HepG2 (cell line): ENCODE data around the gene PDP2. TPM values are rescaled to one million over a fixed set of nuclear protein-coding genes. Genes with fewer than 3 reads are reported as not detected.

Experiments
- ATF2 ChIP-seq: sonication (generic); formaldehyde crosslinking; IDR thresholded peaks from 2 replicates; pipeline ENCODE4 v1.4.0; 2020; ENCODE audit warnings: missing genetic modification reagents
- ATRX ChIP-seq: sonication (generic); formaldehyde crosslinking; IDR thresholded peaks from 2 replicates; pipeline ENCODE4 v1.4.0; 2020; ENCODE audit warnings: missing genetic modification reagents, borderline replicate concordance
- HHEX ChIP-seq: IDR thresholded peaks from 2 replicates; pipeline ENCODE4 v1.6.1; 2016; ENCODE audit warnings: control low read depth
- KLF15 ChIP-seq: sonication (generic); formaldehyde crosslinking; IDR thresholded peaks from 2 replicates; pipeline ENCODE4 v1.8.1; 2023; ENCODE audit warnings: borderline replicate concordance, mild to moderate bottlenecking, inconsistent platforms, missing genetic modification reagents, mixed read lengths
- KLF9 ChIP-seq: IDR thresholded peaks from 2 replicates; pipeline ENCODE4 v1.6.1; 2016; ENCODE audit warnings: low read depth
- KMT2A ChIP-seq: sonication (generic); formaldehyde crosslinking; IDR thresholded peaks from 2 replicates; pipeline ENCODE4 v1.4.0; 2020; ENCODE audit warnings: missing genetic modification reagents
- MBD4 ChIP-seq: IDR thresholded peaks from 2 replicates; pipeline ENCODE4 v1.6.1; 2012; ENCODE audit warnings: low read length, inconsistent platforms, borderline replicate concordance
- PHF21A ChIP-seq: sonication (generic); formaldehyde crosslinking; IDR thresholded peaks from 2 replicates; pipeline ENCODE4 v1.5.0; 2020; ENCODE audit warnings: mild to moderate bottlenecking, missing genetic modification reagents
- PHF8 ChIP-seq: sonication (generic); formaldehyde crosslinking; IDR thresholded peaks from 2 replicates; pipeline ENCODE4 v1.5.0; 2020; ENCODE audit warnings: missing genetic modification reagents
- RBFOX2 ChIP-seq: fragments of 200-400 bp; formaldehyde crosslinking; IDR thresholded peaks from 2 replicates; pipeline ENCODE4 v1.6.1; 2017; ENCODE audit warnings: low read depth, mild to moderate bottlenecking, low read length
- RXRB ChIP-seq: IDR thresholded peaks from 2 replicates; pipeline ENCODE4 v1.6.1; 2016; ENCODE audit warnings: borderline replicate concordance, missing genetic modification reagents, missing compliant biosample characterization
- SMAD9 ChIP-seq: sonication (generic); formaldehyde crosslinking; IDR thresholded peaks from 2 replicates; pipeline ENCODE4 v1.5.1; 2020; ENCODE audit warnings: mild to moderate bottlenecking, missing genetic modification reagents
- SNAPC4 ChIP-seq: sonication (generic); formaldehyde crosslinking; IDR thresholded peaks from 2 replicates; pipeline ENCODE4 v1.4.0; 2020; ENCODE audit warnings: mild to moderate bottlenecking, missing genetic modification reagents
- SOX6 ChIP-seq, 2 experiments: fragments of 450-650 bp in 1 of 2; sonication (generic) in 1 of 2; formaldehyde crosslinking in 1 of 2; IDR thresholded peaks; 2 replicates each; pipeline versions ENCODE4 v1.4.0 to v1.6.1; 2017 to 2020; ENCODE audit warnings: antibody characterized with exemption in 1 of 2, mild to moderate bottlenecking in 1 of 2, missing genetic modification reagents in 1 of 2
- SRSF1 ChIP-seq: fragments of 200-400 bp; formaldehyde crosslinking; optimal IDR thresholded peaks from 2 replicates; pipeline ENCODE3; 2017; ENCODE audit warnings: mild to moderate bottlenecking, low read depth, low read length, moderate library complexity
- STAT6 ChIP-seq: sonication (generic); formaldehyde crosslinking; IDR thresholded peaks from 2 replicates; pipeline ENCODE4 v1.4.0; 2020; ENCODE audit warnings: missing genetic modification reagents, mild to moderate bottlenecking, borderline replicate concordance
- TEAD3 ChIP-seq: optimal IDR thresholded peaks from 2 replicates; pipeline ENCODE3; 2016; ENCODE audit warnings: borderline replicate concordance
- ZFX ChIP-seq: sonication (generic); formaldehyde crosslinking; IDR thresholded peaks from 2 replicates; pipeline ENCODE4 v1.4.0; 2020; ENCODE audit warnings: mild to moderate bottlenecking, low read depth, missing genetic modification reagents, moderate library complexity
- ZNF292 ChIP-seq: sonication (generic); formaldehyde crosslinking; IDR thresholded peaks from 2 replicates; pipeline ENCODE4 v1.8.1; 2022; ENCODE audit warnings: mild to moderate bottlenecking, low read depth, missing genetic modification reagents, borderline replicate concordance
- ZNF776 ChIP-seq: sonication (generic); formaldehyde crosslinking; IDR thresholded peaks from 2 replicates; pipeline ENCODE4 v1.4.0; 2020; ENCODE audit warnings: mild to moderate bottlenecking, missing genetic modification reagents
- polyA plus RNA-seq, 8 experiments: library from polyadenylated mRNA; depleted of rRNA in 3 of 8; stranded (reverse) in 7 of 8; unstranded in 1 of 8; fragments of >200 nt; fragmentation: Illumina TruSeq in 4 of 8; extraction: Trizol in 4 of 8; gene quantifications; 2 replicates each; pipeline versions ENCODE4 v1.2.1 to v1.2.3, GENCODE V29; 2011 to 2016; ENCODE audit warnings: low read depth in 4 of 8, missing spikeins in 1 of 8, mixed read lengths in 1 of 8; ENCODE audit not compliant: insufficient read depth in 1 of 8
- total RNA-seq, 5 experiments: library from RNA; depleted of rRNA; stranded (reverse); fragments of >200 nt; fragmentation: Illumina TruSeq; extraction: Trizol; gene quantifications; 2 replicates each; pipeline ENCODE4 v1.2.3, GENCODE V29; 2016; ENCODE audit warnings: low read depth in 1 of 5

Gene PDP2
- total and polyA plus RNA-seq, 2 of the 13 experiments (the other 11 are each of a cell fraction or from before 2014, with no cell fraction given): 12.8 to 15.8 TPM

- TF ChIP-seq ATF2: 0 out of 2 replicates have a peak, but pooled peaks have one; percentile 27
- TF ChIP-seq PHF21A (CRISPR knock-in tag): 0 out of 2 replicates have a peak, but pooled peaks have one; percentile 27
- TF ChIP-seq STAT6: no peak
- TF ChIP-seq PHF8 (CRISPR knock-in tag): no peak
- TF ChIP-seq ZNF776 (CRISPR knock-in tag): no peak
- no peak for TF ChIP-seq ATRX (CRISPR knock-in tag)
- TF ChIP-seq SNAPC4 (CRISPR knock-in tag): 0 out of 2 replicates have a peak, but pooled peaks have one; percentile 26
- peak; percentile 64 for TF ChIP-seq ZFX (CRISPR knock-in tag)
- TF ChIP-seq KLF15 (CRISPR knock-in tag): no peak
- no peak for TF ChIP-seq KLF9
- TF ChIP-seq MBD4: no peak
- TF ChIP-seq RXRB (CRISPR knock-in tag): no peak
- TF ChIP-seq RBFOX2: no peak
- no peak for TF ChIP-seq SRSF1
- TF ChIP-seq SMAD9 (CRISPR knock-in tag): no peak
- no peak for TF ChIP-seq HHEX (CRISPR knock-in tag)
- TF ChIP-seq SOX6 (IDR thresholded peaks at IDR 0.05): no peak
- TF ChIP-seq SOX6 (CRISPR knock-in tag; IDR thresholded peaks at IDR 0.05): peak; percentile 13; the same call in 1 of the 2 replicates
- peak; percentile 23 for TF ChIP-seq TEAD3 (CRISPR knock-in tag)
- 0 out of 2 replicates have a peak, but pooled peaks have one; percentile 29 for TF ChIP-seq ZNF292 (CRISPR knock-in tag)
- TF ChIP-seq KMT2A (CRISPR knock-in tag): 0 out of 2 replicates have a peak, but pooled peaks have one; percentile 1
These were observed 38.7 kb downstream of the PDP2 start, which contains the start of gene CDH16 (continued) for GRCh38 chr16:66918803-66919568.
